Muscle of leg (tissue), 11 donors: ENCODE data around the gene AAK1. TPM values are rescaled to one million over a fixed set of nuclear protein-coding genes. Genes with fewer than 3 reads are reported as not detected.
A peak's percentile ranks its signal among the peaks of the same experiment; 100 is the strongest.

Experiments
- DNase-seq: peaks from one replicate; pipeline ENCODE4 v3.0.0; 2013
- H3K27ac ChIP-seq: one replicate; pipeline ENCODE4 v1.5.1; 2013; ENCODE audit warnings: mild to moderate bottlenecking, low read length, control low read depth
- H3K27me3 ChIP-seq: one replicate; pipeline ENCODE4 v1.6.1; 2013; ENCODE audit warnings: low read length; ENCODE audit not compliant: control insufficient read depth, insufficient read depth
- H3K36me3 ChIP-seq: one replicate; pipeline ENCODE4 v1.6.1; 2013; ENCODE audit warnings: low read length; ENCODE audit not compliant: control insufficient read depth, insufficient read depth
- H3K4me1 ChIP-seq: one replicate; pipeline ENCODE4 v1.6.1; 2013; ENCODE audit warnings: low read length; ENCODE audit not compliant: control insufficient read depth, insufficient read depth
- H3K4me3 ChIP-seq: one replicate; pipeline ENCODE4 v1.5.1; 2013; ENCODE audit warnings: low read length, control low read depth
- H3K9me3 ChIP-seq: replicated peaks from 2 replicates; pipeline ENCODE4 v1.6.1; 2013; ENCODE audit warnings: low read depth, low read length; ENCODE audit not compliant: control insufficient read depth
- WGBS: methylation state at CpG from one replicate; pipeline ENCODE4 v1.1.5; 2013; ENCODE audit warnings: missing lambda C conversion rate; ENCODE audit not compliant: insufficient coverage; 5-methylcytosine and 5-hydroxymethylcytosine counted together
- polyA plus RNA-seq, 8 donors: library from polyadenylated mRNA; unstranded; fragments of 120-200 nt; gene quantifications; one replicate each; pipeline versions ENCODE4 v1.2.1 to v1.2.3, GENCODE V29; 2013; ENCODE audit warnings: inconsistent platforms in 1 of 8, low replicate concordance in 1 of 8; ENCODE audit not compliant: insufficient read length in 8 of 8, insufficient read depth in 1 of 8
- total RNA-seq: library from RNA; stranded (reverse); fragments of 120-200 nt; gene quantifications from one replicate; pipeline ENCODE4 v1.2.4, GENCODE V29; 2013

AAK1 gene
- total and polyA plus RNA-seq, 9 donors, result 9.3 to 20.6 (median 14.4) TPM

- Histone ChIP-seq H3K27ac (peak overlapping the region; percentile 97), H3K4me3 (peak overlapping the region; percentile 85), H3K36me3 (peaks cover 5% of the 10 kb centered on the region), H3K27me3 (no peaks in the 10 kb centered on the region), H3K4me1 (peaks cover 28% of the 10 kb centered on the region), H3K9me3 (no peaks in the 10 kb centered on the region)
- DNase-seq, result peak; percentile 93
- WGBS, result 0% methylated on average over 42 of the region's 58 CpGs
Observed at GRCh38 chr2:69642709-69643601, 584 bp downstream of the AAK1 start.

DNA sequence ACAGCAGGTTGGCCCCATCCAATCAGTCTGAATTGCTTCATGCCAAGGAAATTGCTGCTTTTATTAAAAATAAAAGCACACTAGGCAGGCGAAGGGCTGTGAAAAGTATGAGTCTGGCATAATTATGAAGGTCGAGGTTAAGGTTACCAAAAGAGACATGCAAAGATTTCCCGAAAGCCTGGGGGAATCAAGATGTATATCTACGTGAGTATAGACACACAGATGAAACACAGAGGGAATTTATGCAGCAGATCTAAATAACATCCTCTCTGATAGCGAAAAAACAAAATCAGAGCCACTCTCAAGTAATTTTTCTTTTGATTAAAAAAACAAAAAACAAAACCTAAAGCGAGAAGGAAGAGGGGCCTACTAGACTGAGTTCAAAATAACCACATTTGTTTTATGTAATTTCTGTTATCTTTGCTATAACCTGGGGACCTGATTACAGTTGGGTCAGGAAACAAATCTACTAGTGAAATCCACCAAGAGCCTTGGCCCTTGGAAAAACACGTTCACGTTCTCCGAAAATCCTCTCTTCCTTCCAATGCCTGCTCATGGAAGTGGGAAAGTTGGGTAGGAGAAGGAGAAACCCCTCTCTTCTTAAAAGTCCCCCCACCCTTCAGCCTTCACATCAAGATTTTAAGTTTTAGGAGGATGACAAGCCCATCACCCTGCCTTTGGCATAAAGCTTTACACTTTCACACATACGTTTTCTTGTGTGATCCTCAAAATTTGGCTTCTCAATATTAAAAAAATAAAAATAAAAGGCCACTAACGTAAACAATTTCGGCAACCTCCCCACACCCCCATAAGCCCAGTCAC is 1.4 kb downstream of the AAK1 start:
- Histone ChIP-seq H3K36me3 (peaks cover 5% of the 10 kb centered on the region), H3K27ac (peak overlapping the region; percentile 97), H3K4me3 (peak overlapping the region; percentile 85), H3K4me1 (peaks cover 28% of the 10 kb centered on the region), H3K9me3 (no peaks in the 10 kb centered on the region), H3K27me3 (no peaks in the 10 kb centered on the region)
- peak; percentile 32 for DNase-seq
- WGBS, result no CpG with 5 or more reads among the region's 12 CpGs

- Histone ChIP-seq H3K27me3 (no peaks in the 10 kb centered on the region), H3K27ac (peak overlapping the region; percentile 17), H3K4me1 (peaks cover 28% of the 10 kb centered on the region), H3K36me3 (peaks cover 5% of the 10 kb centered on the region), H3K4me3 (peak overlapping the region; percentile 85), H3K9me3 (no peaks in the 10 kb centered on the region)
- DNase-seq, result peak; percentile 30
- 38% methylated on average over 1 of the region's 3 CpGs for WGBS
Observed at GRCh38 chr2:69641471-69641870, 2.1 kb downstream of the AAK1 start.

GRCh38 chr2:69639266-69639665 is 4.3 kb downstream of the AAK1 start:
- WGBS, result no CpG with 5 or more reads among the region's 2 CpGs
- H3K9me3 ChIP-seq, result no peaks in the 10 kb centered on the region
- no peaks in the 10 kb centered on the region for H3K27me3 ChIP-seq
- H3K4me3 ChIP-seq, result no peak overlapping the region
- no peak overlapping the region for H3K27ac ChIP-seq
- peaks cover 20% of the 10 kb centered on the region for H3K4me1 ChIP-seq
- peak; percentile 26 for DNase-seq
- peaks cover 5% of the 10 kb centered on the region for H3K36me3 ChIP-seq

DNA sequence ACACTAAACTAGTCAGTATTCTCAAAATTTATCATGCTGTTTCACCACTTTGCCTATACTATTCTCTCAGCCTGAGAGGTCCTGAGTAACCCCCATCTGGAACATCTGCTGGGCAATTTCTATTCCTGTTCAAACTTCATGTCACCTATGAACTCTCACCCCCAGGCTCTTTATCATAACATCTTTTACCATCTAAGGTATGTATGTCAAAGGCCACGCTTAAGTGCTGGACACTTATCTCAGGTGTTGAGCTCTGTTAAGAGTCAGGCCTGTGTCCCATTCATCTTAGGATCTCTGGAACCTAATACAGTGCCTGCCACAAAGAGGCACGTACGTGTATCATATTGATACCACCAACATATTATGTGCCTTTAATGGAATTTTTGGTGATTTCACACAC is 4.9 kb downstream of the AAK1 start:
- DNase-seq, result no peak
- peaks cover 20% of the 10 kb centered on the region for H3K4me1 ChIP-seq
- no peaks in the 10 kb centered on the region for H3K9me3 ChIP-seq
- no peaks in the 10 kb centered on the region for H3K27me3 ChIP-seq
- H3K36me3 ChIP-seq, result peaks cover 5% of the 10 kb centered on the region
- WGBS, result no CpG with 5 or more reads among the region's 3 CpGs
- H3K27ac ChIP-seq, result no peak overlapping the region
- H3K4me3 ChIP-seq, result no peak overlapping the region

DNA sequence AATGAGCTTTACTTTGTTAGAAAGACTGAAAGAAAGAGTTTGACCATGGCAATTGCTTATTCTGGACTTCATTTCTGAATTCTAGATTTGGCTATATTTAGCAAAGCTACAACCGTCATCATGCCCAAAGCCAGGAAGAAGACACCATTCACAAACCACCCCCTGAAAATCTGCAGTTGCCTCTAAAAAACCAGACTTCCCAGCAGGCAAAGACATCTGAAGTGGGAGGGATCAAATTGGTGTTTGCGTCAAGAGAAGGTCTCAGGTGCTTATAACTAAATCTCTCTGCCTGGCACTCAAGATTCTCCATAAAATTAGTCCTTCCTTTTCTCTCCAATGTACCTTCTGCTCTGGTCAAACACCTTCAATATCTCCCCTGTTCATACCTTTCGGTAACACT is 5.6 kb downstream of the AAK1 start:
- H3K4me3 ChIP-seq, result no peak overlapping the region
- peaks cover 5% of the 10 kb centered on the region for H3K36me3 ChIP-seq
- no peak overlapping the region for H3K27ac ChIP-seq
- no peak for DNase-seq
- no peaks in the 10 kb centered on the region for H3K27me3 ChIP-seq
- H3K9me3 ChIP-seq, result no peaks in the 10 kb centered on the region
- 96% methylated on average over 2 of the region's 3 CpGs for WGBS
- H3K4me1 ChIP-seq, result peaks cover 20% of the 10 kb centered on the region

DNA sequence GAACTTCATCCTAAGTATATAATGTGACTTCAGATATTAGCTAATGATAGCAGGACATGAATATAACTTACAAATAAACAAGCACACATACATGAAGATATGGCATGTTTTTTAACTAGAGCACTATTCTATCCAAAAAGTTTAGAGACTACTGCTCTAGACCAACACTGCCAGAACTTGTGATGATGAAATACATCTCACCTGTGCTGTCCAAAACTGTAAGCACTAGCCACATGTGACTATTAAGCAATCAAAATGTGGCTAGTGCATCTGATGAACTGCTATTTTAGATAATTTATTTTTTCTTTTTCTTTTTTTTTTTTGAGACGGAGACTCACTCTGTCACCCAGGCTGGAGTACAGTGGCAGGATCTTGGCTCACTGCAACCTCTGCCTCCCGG is 7.1 kb downstream of the AAK1 start:
- DNase-seq, result no peak
- H3K4me1 ChIP-seq, result peaks cover 11% of the 10 kb centered on the region
- no peaks in the 10 kb centered on the region for H3K9me3 ChIP-seq
- no peaks in the 10 kb centered on the region for H3K27me3 ChIP-seq
- H3K36me3 ChIP-seq, result peaks cover 5% of the 10 kb centered on the region
- no peak overlapping the region for H3K4me3 ChIP-seq
- H3K27ac ChIP-seq, result no peak overlapping the region
- 100% methylated on average over 1 of the region's 2 CpGs for WGBS

- whole genome bisulfite sequencing, result 0% methylated on average over 1 of the region's 3 CpGs
- Histone ChIP-seq H3K27ac (no peak overlapping the region), H3K4me1 (peaks cover 5% of the 10 kb centered on the region)
Observed at GRCh38 chr2:69635432-69635831, 8.1 kb downstream of the AAK1 start.

GRCh38 chr2:69634196-69634821 is 9.2 kb downstream of the AAK1 start:
- no peak overlapping the region for H3K27ac ChIP-seq
- no peak overlapping the region for H3K4me3 ChIP-seq

More at GRCh38 chr2:69635432-69635831, 8.1 kb downstream of the AAK1 start:
- Histone ChIP-seq H3K27me3 (no peaks in the 10 kb centered on the region), H3K9me3 (no peaks in the 10 kb centered on the region), H3K36me3 (peaks cover 5% of the 10 kb centered on the region), H3K4me3 (no peak overlapping the region)
- no peak for DNase-seq

GRCh38 chr2:69631402-69631801 is 12.1 kb downstream of the AAK1 start:
- Histone ChIP-seq H3K4me3 (no peak overlapping the region), H3K27ac (no peak overlapping the region), H3K4me1 (no peaks in the 10 kb centered on the region), H3K36me3 (no peaks in the 10 kb centered on the region), H3K9me3 (no peaks in the 10 kb centered on the region), H3K27me3 (no peaks in the 10 kb centered on the region)
- DNase-seq, result no peak

More at GRCh38 chr2:69634196-69634821, 9.2 kb downstream of the AAK1 start:
- no peaks in the 10 kb centered on the region for H3K27me3 ChIP-seq
- WGBS, result no CpG with 5 or more reads among the region's 4 CpGs
- no peak for DNase-seq
- H3K4me1 ChIP-seq, result no peaks in the 10 kb centered on the region
- no peaks in the 10 kb centered on the region for H3K9me3 ChIP-seq
- H3K36me3 ChIP-seq, result no peaks in the 10 kb centered on the region
